Osteocyte (in vitro differentiated cells): Measurements from ENCODE around the gene TEDC1. TPM values are rescaled to one million over a fixed set of nuclear protein-coding genes. Genes with fewer than 3 reads are reported as not detected.

Experiments
- DNase-seq: peaks from one replicate; pipeline ENCODE4 v3.0.0; 2021; ENCODE audit warnings: mixed read lengths; ENCODE audit not compliant: unreplicated experiment; ENCODE audit errors: extremely low spot score
- H3K27ac Mint-ChIP-seq: one replicate; pipeline ENCODE4 v1.8.0; 2021; ENCODE audit warnings: mild to moderate bottlenecking, mixed read lengths; ENCODE audit not compliant: unreplicated experiment
- H3K27me3 Mint-ChIP-seq: one replicate; pipeline ENCODE4 v1.8.0; 2021; ENCODE audit warnings: mixed read lengths; ENCODE audit not compliant: unreplicated experiment
- H3K36me3 Mint-ChIP-seq: one replicate; pipeline ENCODE4 v1.8.0; 2021; ENCODE audit warnings: mixed read lengths; ENCODE audit not compliant: unreplicated experiment
- H3K4me1 Mint-ChIP-seq: one replicate; pipeline ENCODE4 v1.8.0; 2021; ENCODE audit warnings: mixed read lengths; ENCODE audit not compliant: unreplicated experiment
- H3K4me3 Mint-ChIP-seq: one replicate; pipeline ENCODE4 v1.8.0; 2021; ENCODE audit warnings: mild to moderate bottlenecking, moderate library complexity, mixed read lengths; ENCODE audit not compliant: unreplicated experiment
- H3K9me3 Mint-ChIP-seq: one replicate; pipeline ENCODE4 v1.8.0; 2021; ENCODE audit warnings: mixed read lengths; ENCODE audit not compliant: unreplicated experiment
- CTCF ChIP-seq: fragments of 200-600 bp; sonication (generic); IDR thresholded peaks from 2 replicates; pipeline ENCODE4 v1.5.0; 2021; ENCODE audit warnings: antibody characterized with exemption, mild to moderate bottlenecking, moderate library complexity
- total RNA-seq: library from RNA; stranded (reverse); gene quantifications from 2 replicates; pipeline ENCODE4 v1.2.1, GENCODE V29; 2021

Gene TEDC1
- total RNA-seq, 1 donor from 2014 or later: 11.0 TPM

DNA sequence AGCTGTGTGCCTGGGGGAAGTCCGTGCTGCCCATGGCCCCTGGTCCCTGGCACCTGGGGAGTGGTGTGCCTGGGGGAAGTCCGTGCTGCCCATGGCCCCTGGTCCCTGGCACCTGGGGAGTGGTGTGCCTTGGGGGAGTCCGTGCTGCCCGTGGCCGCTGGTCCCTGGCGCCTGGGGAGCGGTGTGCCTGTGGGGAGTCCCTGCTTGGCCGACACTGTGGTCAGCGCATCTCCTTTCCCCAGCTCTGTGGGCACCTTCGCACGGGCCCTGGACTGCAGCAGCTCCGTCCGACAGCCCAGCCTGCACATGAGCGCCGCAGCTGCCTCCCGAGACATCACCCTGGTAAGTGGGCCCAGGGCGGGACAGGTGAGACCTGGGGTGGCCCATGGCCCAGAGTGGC lies 30.9 kb upstream of the TEDC1 start:
- TF ChIP-seq CTCF: no peak
- no peak overlapping the region for H3K4me3 Mint-ChIP-seq
- no peaks in the 10 kb centered on the region for H3K9me3 Mint-ChIP-seq
- H3K27me3 Mint-ChIP-seq: no peaks in the 10 kb centered on the region
- no peak for DNase-seq
- no peaks in the 10 kb centered on the region for H3K4me1 Mint-ChIP-seq
- H3K27ac Mint-ChIP-seq: no peak overlapping the region
- peaks cover 15% of the 10 kb centered on the region for H3K36me3 Mint-ChIP-seq

DNA sequence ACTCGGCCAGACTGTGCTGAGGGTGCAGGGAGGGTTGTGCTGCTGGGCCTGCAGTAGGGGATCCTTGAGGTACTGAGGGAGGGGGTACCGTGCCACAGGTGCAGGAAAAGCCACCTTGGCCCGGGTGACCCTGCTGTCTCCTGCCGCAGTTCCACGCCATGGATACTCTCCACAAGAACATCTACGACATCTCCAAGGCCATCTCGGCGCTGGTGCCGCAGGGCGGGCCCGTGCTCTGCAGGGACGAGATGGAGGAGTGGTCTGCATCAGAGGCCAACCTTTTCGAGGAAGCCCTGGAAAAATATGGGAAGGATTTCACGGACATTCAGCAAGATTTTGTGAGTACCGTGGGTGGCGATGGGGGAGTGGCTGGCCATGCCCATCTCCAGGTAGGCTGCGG lies 30.4 kb upstream of the TEDC1 start:
- no peak for TF ChIP-seq CTCF
- peaks cover 11% of the 10 kb centered on the region for H3K36me3 Mint-ChIP-seq
- H3K4me3 Mint-ChIP-seq: no peak overlapping the region
- H3K9me3 Mint-ChIP-seq: no peaks in the 10 kb centered on the region
- H3K27ac Mint-ChIP-seq: no peak overlapping the region
- H3K27me3 Mint-ChIP-seq: no peaks in the 10 kb centered on the region
- peaks cover 5% of the 10 kb centered on the region for H3K4me1 Mint-ChIP-seq
- DNase-seq: no peak

DNA sequence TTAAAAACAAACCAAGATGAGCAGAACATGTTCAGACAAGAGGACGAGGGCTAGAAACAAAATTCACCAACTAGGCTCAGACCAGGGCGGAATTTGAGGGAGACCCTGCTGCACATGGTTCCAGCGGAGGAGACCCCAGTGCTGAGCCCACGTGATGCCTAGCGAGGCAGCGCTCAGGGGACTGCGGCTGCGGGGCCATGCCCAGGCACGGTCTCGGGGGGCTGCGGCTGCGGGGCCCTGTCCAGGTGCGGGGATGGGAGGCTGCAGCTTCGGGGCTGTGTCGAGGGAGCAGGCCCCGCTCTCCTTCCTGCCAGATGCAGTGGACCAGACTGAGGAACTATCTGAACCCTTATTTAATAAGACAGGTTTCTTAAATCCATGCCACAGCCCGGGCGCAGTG lies 29.1 kb upstream of the TEDC1 start:
- Mint-ChIP-seq H3K36me3 (peaks cover 9% of the 10 kb centered on the region), H3K27ac (no peak overlapping the region), H3K27me3 (no peaks in the 10 kb centered on the region), H3K4me3 (no peak overlapping the region), H3K4me1 (peaks cover 8% of the 10 kb centered on the region), H3K9me3 (no peaks in the 10 kb centered on the region)
- no peak for DNase-seq
- no peak for TF ChIP-seq CTCF

- Mint-ChIP-seq H3K4me1 (peaks cover 8% of the 10 kb centered on the region), H3K4me3 (no peak overlapping the region), H3K27ac (no peak overlapping the region), H3K9me3 (no peaks in the 10 kb centered on the region), H3K27me3 (no peaks in the 10 kb centered on the region), H3K36me3 (peaks cover 9% of the 10 kb centered on the region)
- TF ChIP-seq CTCF: no peak
- no peak for DNase-seq
Observed at GRCh38 chr14:105464501-105464900, 26.5 kb upstream of the TEDC1 start.

DNA sequence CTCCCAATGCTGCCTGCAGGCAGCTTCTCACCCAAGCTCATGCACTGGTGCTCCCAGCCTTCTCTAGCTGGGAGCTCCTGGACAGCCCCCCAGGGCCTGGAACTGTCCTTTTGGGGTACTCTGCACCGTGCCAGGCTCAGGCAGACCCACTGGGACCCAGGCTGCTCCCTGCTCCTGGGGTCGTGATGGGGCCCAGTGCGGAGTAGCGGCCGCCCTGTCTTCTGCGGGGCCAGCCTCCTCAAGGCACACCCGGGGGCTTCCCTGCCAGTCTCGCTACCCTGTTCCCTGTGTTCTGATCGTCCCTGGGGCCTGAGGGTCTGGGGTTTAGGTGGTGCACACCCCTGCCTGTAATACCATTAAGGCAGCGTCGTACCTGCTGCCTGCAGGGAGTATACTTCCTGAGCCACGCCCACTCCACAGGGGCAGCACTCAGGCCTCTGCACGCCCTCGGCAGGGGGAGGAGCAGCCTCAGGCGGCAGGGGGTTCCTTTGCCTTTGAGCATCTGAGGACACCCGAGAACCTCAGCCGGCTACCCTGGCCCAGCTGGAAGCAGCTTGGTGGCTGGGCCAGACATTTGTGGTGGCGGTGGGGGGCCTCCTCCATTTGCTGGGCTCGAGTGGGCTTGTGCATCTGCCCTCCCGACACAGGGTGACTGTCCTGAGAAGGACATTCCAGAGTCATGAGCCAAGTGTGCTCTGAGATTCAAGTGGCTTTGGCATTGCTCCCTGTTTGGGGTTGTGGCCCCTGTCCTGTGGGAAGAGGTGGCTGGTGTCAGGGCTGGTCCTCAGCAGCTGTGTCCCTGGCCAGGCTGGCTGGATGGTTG lies 25.6 kb upstream of the TEDC1 start:
- H3K4me1 Mint-ChIP-seq: peaks cover 10% of the 10 kb centered on the region
- no peaks in the 10 kb centered on the region for H3K27me3 Mint-ChIP-seq
- no peak overlapping the region for H3K4me3 Mint-ChIP-seq
- H3K36me3 Mint-ChIP-seq: peaks cover 9% of the 10 kb centered on the region
- DNase-seq: no peak
- no peak overlapping the region for H3K27ac Mint-ChIP-seq
- H3K9me3 Mint-ChIP-seq: no peaks in the 10 kb centered on the region
- no peak for TF ChIP-seq CTCF
